NCI-H2171 (cell line): ENCODE measurements around the gene RALGAPA2.

Source experiments
- DNase-seq: peaks from one replicate; lab custom pipeline; 2025; lab: John Stamatoyannopoulos, UW

RALGAPA2 gene

DNA sequence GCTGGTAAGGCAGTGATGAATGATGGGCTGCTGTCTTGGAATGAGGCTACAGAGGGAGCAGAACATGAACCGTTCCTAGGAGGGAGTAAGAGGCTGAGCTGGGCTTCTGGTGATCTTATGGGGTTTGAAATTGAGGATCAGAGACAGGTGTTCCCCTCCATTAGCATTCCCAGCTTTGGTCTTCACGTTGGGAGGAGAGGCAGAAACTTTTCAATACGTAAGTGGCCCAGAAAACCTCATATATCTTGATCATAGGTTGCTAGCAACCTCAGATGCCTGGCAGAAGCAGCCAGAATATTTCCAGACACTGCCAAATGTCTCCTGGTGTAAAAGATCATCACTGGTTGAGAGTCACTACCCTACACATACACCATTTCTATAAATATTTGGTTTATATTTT lies 177.4 kb downstream of the RALGAPA2 start:
- no peak for DNase-seq

- DNase-seq: no peak
These were observed 181.2 kb downstream of the RALGAPA2 start for GRCh38 chr20:20531283-20531682.

GRCh38 chr20:20530428-20531151 lies 181.9 kb downstream of the RALGAPA2 start:
- no peak for DNase-seq

- DNase-seq: no peak
These were observed 182.8 kb downstream of the RALGAPA2 start for GRCh38 chr20:20529597-20529996.

DNA sequence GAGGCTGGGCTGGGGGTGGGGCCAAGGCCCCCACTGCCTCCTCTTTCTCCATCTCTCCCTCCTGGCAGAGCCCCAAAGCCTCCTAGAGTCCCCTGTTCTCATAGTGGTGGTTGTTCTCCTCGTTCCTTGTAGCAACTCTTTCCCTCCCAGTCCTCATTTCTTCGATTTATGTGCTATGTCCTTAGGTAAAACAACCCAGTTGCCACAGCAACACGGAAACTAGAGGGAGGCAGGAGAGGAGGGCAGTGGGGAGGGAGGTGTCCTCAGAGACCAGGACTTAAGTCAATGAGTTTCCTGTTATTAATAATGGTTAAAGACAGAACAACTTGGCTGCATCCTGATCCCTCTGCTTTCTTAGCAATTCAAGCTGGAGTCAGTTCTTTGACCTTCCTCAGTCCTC lies 183.6 kb downstream of the RALGAPA2 start:
- DNase-seq: no peak

- no peak for DNase-seq
These were observed 184.8 kb downstream of the RALGAPA2 start for GRCh38 chr20:20527661-20528060.

GRCh38 chr20:20525756-20526155 lies 186.7 kb downstream of the RALGAPA2 start:
- DNase-seq: no peak

- DNase-seq: no peak
These were observed 187.2 kb downstream of the RALGAPA2 start for GRCh38 chr20:20525214-20525613.

- no peak for DNase-seq
These were observed 187.7 kb downstream of the RALGAPA2 start for GRCh38 chr20:20524756-20525155.

- no peak for DNase-seq
These were observed 190.7 kb downstream of the RALGAPA2 start for GRCh38 chr20:20521736-20522135.

GRCh38 chr20:20520776-20521175 lies 191.7 kb downstream of the RALGAPA2 start:
- no peak for DNase-seq

GRCh38 chr20:20519269-20519668 lies 193.2 kb downstream of the RALGAPA2 start:
- DNase-seq: no peak

DNA sequence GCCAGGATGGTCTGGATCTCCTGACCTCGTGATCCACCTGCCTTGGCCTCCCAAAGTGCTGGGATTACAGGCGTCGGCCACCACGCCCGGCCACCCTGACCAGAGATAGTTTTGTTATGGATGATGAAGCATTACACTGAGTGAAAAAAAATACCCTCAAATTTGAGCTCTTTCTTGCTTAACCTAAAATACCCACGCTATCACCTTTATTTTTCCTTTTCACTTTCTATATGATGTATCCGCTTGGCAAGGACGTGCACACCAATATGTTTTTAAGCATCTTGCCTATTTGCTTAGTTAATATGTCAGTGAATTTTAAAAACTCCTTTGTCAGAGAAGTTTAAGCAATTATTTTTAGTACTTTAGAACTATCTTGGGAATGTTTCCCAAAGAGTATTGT lies 194.2 kb downstream of the RALGAPA2 start:
- DNase-seq: no peak

DNA sequence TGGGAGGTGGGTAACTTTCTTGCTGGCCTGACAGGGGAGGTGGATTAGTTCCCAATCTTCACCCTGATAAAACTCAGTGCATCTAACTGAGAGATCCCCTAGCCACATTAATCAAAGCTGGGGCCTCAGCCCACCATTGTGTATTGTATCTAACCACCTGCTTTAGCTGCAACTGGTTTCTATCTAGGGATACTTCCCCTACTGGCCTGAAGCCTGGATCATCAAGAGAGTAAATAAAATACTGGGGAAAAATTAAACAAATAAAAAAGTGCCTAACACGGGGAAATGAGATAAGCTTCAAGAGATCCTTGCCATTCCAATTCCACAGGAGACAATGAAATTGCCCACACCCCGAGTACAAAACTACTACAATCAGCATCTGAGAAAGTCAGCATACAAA lies 195.1 kb downstream of the RALGAPA2 start:
- DNase-seq: no peak

DNA sequence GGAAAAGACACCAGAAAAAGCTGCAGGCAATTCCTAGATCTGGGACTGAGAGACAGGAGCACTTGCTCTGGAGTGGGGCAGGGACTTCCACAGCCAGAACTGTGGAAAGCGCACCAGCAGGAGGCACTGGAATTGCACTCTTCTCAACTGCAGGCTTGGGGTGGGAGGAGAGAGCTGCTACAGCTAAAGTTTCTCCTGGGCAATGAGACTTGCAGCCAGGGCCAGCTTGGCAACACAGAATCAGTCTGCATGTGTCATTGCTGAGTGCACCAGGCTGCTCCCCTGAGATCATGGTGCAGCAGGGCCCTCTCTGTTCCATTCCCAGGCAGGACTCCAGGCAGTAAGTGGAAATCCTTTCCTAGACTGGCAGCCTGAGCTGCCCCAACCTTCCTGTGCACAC lies 198.7 kb downstream of the RALGAPA2 start:
- no peak for DNase-seq

GRCh38 chr20:20505554-20505953 lies 206.9 kb downstream of the RALGAPA2 start:
- no peak for DNase-seq

DNA sequence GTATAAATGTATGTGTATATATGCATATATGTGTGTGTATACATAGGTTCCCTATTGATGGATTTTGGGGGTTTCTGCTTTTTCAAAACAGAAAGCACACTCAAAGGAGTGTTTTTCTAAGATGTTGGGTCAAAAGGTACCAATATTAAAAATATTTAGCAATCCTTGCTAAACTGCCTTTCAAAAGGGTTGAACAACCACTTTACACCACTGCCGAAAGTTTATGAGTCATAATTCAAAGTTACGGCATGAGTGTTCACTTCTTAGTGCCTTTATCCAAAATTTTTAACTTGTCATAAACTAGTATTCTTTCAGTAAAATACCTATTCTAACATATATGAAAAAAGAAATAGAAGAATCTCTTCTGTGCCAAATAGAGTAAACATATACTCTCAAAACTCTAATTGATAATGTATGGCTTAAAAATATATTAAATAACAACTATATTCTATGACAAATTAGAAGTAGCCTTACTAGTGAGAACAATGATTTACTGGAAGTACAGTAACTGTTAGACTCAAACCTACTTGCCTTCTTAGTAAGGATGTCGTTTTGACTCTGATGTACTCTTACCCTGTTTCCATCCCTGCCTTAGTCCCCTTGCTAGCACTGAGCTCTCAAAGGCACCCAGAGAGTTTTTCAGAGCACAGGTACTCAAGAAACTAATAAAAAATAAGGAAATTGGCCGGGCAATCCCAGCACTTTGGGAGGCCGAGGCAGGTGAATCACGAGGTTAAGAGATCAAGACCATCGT lies 208.5 kb downstream of the RALGAPA2 start:
- DNase-seq: no peak

DNA sequence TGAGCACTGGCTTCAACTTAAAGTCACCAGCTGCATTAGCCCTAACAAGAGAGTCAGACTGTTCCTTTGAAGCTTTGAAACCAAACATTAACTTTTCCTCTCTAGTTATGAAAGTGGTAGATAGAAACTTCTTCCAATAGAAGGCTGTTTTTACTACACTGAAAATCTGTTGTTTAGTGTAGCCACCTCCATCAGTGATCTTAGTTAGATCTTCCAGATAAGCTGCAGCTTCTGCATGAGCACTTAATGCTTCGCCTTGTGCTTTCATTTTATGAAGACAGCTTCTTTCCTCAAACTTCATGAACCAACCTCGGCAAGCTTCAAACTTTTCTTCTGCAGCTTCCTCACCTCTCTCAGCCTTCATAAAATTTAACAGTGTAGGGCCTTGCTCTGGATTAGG lies 211.3 kb downstream of the RALGAPA2 start:
- DNase-seq: no peak

GRCh38 chr20:20500312-20500711 lies 212.1 kb downstream of the RALGAPA2 start:
- no peak for DNase-seq

- no peak for DNase-seq
These were observed 213.0 kb downstream of the RALGAPA2 start for GRCh38 chr20:20499439-20499838.

DNA sequence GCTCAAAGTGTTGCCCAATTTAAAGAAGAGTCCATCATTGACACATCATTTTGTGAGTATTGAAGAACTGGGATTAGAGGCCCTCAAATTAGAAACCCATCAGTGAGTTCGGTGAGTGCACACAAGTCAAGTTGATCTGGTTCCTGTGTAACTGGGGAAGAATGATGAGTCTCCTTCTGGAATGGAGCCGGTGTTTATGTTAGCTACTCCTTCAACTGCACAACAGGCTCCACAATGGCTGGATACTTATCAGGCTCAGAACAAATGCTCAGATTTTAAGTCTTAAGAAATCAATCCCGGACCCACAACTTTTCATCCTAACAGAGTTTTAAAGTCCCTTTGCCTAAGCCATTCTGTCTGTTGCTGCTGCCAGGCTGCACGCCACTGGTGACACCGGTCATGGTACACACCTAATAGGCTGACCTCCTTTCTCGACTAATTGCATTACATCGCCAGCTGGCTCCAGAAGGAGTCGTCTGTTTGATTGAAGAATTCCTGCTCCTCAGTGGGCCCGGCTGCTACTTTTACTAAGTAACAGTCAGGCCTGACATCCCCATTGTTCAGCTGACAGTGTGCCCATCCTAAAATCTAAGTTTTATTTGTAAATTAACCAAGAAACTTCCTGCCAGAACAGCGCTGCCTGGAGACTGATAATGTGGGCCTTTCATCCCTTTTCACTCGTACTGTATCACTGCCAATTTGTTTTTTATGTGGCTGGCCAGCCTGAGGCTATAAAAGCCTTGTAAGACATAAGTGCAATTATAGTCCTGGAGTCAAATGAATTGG lies 214.2 kb downstream of the RALGAPA2 start:
- no peak for DNase-seq

DNA sequence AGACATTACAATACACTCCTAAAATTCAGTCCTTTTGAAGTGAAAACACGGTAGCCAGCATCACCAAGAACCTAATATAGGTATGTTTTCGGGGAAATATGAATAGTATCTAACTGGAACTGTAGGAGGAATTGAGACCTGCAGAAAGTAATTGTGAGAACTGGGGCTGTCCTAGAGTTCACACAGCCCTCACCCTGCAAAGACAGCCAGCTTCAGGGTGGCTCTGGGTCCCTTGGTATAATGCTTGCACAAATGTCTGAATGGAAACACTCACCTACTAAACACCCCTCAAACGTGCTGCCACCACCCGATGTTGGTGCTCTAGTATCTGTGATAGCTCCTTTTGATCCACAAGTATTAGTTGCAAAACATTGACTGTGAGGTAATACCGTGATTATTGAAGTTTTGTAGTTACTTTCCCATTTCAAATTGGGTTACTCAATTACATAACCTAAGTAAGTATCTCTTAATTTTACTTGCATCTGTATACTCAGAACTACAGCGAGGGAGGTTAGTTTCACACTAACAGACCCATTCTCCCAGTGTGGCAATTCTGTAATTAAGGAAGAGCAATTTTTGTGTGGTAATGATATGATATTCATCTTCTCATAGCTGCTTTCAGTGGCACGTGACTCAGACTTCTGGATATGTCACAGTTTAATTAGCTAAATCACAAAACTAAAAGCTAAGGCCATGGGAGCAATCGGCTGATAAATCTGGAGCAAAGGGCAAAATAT lies 215.0 kb downstream of the RALGAPA2 start:
- no peak for DNase-seq
